Measurements from ENCODE around the gene ASAP2.

The ASAP2 gene

GRCh38 chr2:9217838-9218770 lies 11.5 kb downstream of the ASAP2 start:
- no peaks in the 10 kb centered on the region; the same call in 1 of the 2 replicates for H3K36me3 ChIP-seq
- DNase-seq = no peak
- H3K4me3 ChIP-seq (ENCODE audit: low read depth, low read length) = no peak overlapping the region
- H3K27me3 ChIP-seq (ENCODE audit: insufficient read depth, low read depth, severe bottlenecking) = no peaks in the 10 kb centered on the region
- no peak overlapping the region for H3K27ac ChIP-seq
- peaks cover 5% of the 10 kb centered on the region for H3K9me3 ChIP-seq (ENCODE audit: severe bottlenecking)
- no peak for TF ChIP-seq CTCF (IDR thresholded peaks at IDR 0.05; ENCODE audit: low read depth, low read length)

- TF ChIP-seq CTCF (IDR thresholded peaks at IDR 0.05; ENCODE audit: low read depth, low read length) = no peak
- H3K9me3 ChIP-seq (ENCODE audit: severe bottlenecking) = peaks cover 5% of the 10 kb centered on the region
- H3K36me3 ChIP-seq = no peaks in the 10 kb centered on the region; the same call in 1 of the 2 replicates
- no peaks in the 10 kb centered on the region for H3K27me3 ChIP-seq (ENCODE audit: insufficient read depth, low read depth, severe bottlenecking)
- DNase-seq = no peak
- no peak overlapping the region for H3K4me3 ChIP-seq (ENCODE audit: low read depth, low read length)
- H3K27ac ChIP-seq = no peak overlapping the region
These were observed 12.4 kb downstream of the ASAP2 start for GRCh38 chr2:9219027-9219445.

- DNase-seq = no peak
- Histone ChIP-seq H3K36me3 (no peaks in the 10 kb centered on the region; the same call in 1 of the 2 replicates), H3K27me3 (ENCODE audit: insufficient read depth, low read depth, severe bottlenecking) (no peaks in the 10 kb centered on the region), H3K9me3 (ENCODE audit: severe bottlenecking) (peaks cover 5% of the 10 kb centered on the region), H3K4me3 (ENCODE audit: low read depth, low read length) (no peak overlapping the region), H3K27ac (no peak overlapping the region)
- TF ChIP-seq CTCF (IDR thresholded peaks at IDR 0.05; ENCODE audit: low read depth, low read length) = no peak
These were observed 13.6 kb downstream of the ASAP2 start for GRCh38 chr2:9220201-9220600.

GRCh38 chr2:9221223-9221622 lies 14.6 kb downstream of the ASAP2 start:
- H3K36me3 ChIP-seq = no peaks in the 10 kb centered on the region
- H3K27ac ChIP-seq = no peak overlapping the region
- no peak for TF ChIP-seq CTCF (IDR thresholded peaks at IDR 0.05; ENCODE audit: low read depth, low read length)

GRCh38 chr2:9222239-9222892 lies 15.8 kb downstream of the ASAP2 start:
- no peak for DNase-seq
- H3K27ac ChIP-seq = no peak overlapping the region
- no peaks in the 10 kb centered on the region for H3K36me3 ChIP-seq
- no peak for TF ChIP-seq CTCF (IDR thresholded peaks at IDR 0.05; ENCODE audit: low read depth, low read length)
- H3K9me3 ChIP-seq (ENCODE audit: severe bottlenecking) = peaks cover 5% of the 10 kb centered on the region
- no peaks in the 10 kb centered on the region for H3K27me3 ChIP-seq (ENCODE audit: insufficient read depth, low read depth, severe bottlenecking)
- no peak overlapping the region for H3K4me3 ChIP-seq (ENCODE audit: low read depth, low read length)

More at GRCh38 chr2:9221223-9221622, 14.6 kb downstream of the ASAP2 start:
- Histone ChIP-seq H3K27me3 (ENCODE audit: insufficient read depth, low read depth, severe bottlenecking) (no peaks in the 10 kb centered on the region), H3K9me3 (ENCODE audit: severe bottlenecking) (peaks cover 5% of the 10 kb centered on the region), H3K4me3 (ENCODE audit: low read depth, low read length) (no peak overlapping the region)
- DNase-seq = no peak
